Right ventricle myocardium inferior (tissue), 1 donor: ENCODE data around the gene TOM1L2. TPM values are rescaled to one million over a fixed set of nuclear protein-coding genes. Genes with fewer than 3 reads are reported as not detected.

ENCODE experiments used
- ATAC-seq: fragments of 200-7000 bp; cut with Tn5 transposase; one replicate; pipeline ENCODE4 v1.9.1; 2020; ENCODE audit warnings: mild to moderate bottlenecking, moderate library complexity
- DNase-seq: peaks from one replicate; pipeline ENCODE4 v3.0.0; 2021; ENCODE audit errors: missing footprints
- intact Hi-C: fragments of 100-400 bp; cut with DNase I; formaldehyde crosslinking; loops from one replicate; pipeline ENCODE4 v1.11.0; 2022
- total RNA-seq: library from RNA; stranded (reverse); fragmentation: NEBNext Ultra II Directional; extraction: Animal tissue kit (Norgen Biotek cat#: 25700); gene quantifications from one replicate; pipeline ENCODE4 v1.2.1, GENCODE V29; 2021
- donor health status: DM: no; HTN: yes; CAD: no; lungs with severe emphysema.

The TOM1L2 gene
- total RNA-seq, 1 donor from 2014 or later, result 246 TPM

GRCh38 chr17:17871913-17872312 lies 100.3 kb downstream of the TOM1L2 start:
- ATAC-seq, result no peak
- intact Hi-C loops, result no loop called here
- DNase-seq, result no peak

GRCh38 chr17:17870247-17870646 lies 102.0 kb downstream of the TOM1L2 start:
- DNase-seq (no peak), ATAC-seq (no peak)
- intact Hi-C loops, result no loop called here

GRCh38 chr17:17868641-17869522 lies 103.3 kb downstream of the TOM1L2 start:
- DNase-seq, result no peak

GRCh38 chr17:17866897-17867296 lies 105.3 kb downstream of the TOM1L2 start:
- ATAC-seq (no peak), DNase-seq (no peak)
- intact Hi-C loops, result no loop called here

More at GRCh38 chr17:17868641-17869522, 103.3 kb downstream of the TOM1L2 start:
- peak; percentile 58 for ATAC-seq
- intact Hi-C loops, result no loop called here

GRCh38 chr17:17866425-17866824 lies 105.8 kb downstream of the TOM1L2 start:
- DNase-seq, result no peak
- ATAC-seq, result no peak
- intact Hi-C loops, result no loop called here

- intact Hi-C loops, result no loop called here
- ATAC-seq, result no peak
- no peak for DNase-seq
Measured at GRCh38 chr17:17865035-17865434, 107.2 kb downstream of the TOM1L2 start.

- DNase-seq (no peak), ATAC-seq (no peak)
- intact Hi-C loops, result loop anchor here (1.0 kb wide), 2 partner anchors 48 to 179 kb away; partner anchors contain the start of gene RAI1
Measured at GRCh38 chr17:17860766-17861107, 111.5 kb downstream of the TOM1L2 start.

- DNase-seq (peak; percentile 85), ATAC-seq (peak; percentile 95)
- intact Hi-C loops, result loop anchor here (1.0 kb wide), 2 partner anchors 48 to 179 kb away; partner anchors contain the start of gene RAI1
Measured at GRCh38 chr17:17859909-17860765, 112.1 kb downstream of the TOM1L2 start.

GRCh38 chr17:17857496-17857895 lies 114.7 kb downstream of the TOM1L2 start:
- ATAC-seq (no peak), DNase-seq (no peak)
- intact Hi-C loops, result no loop called here

- DNase-seq, result no peak
- no peak for ATAC-seq
- intact Hi-C loops, result no loop called here
Measured at GRCh38 chr17:17856386-17856785, 115.8 kb downstream of the TOM1L2 start.

GRCh38 chr17:17855976-17856375 lies 116.2 kb downstream of the TOM1L2 start:
- DNase-seq (no peak), ATAC-seq (no peak)
- intact Hi-C loops, result no loop called here

GRCh38 chr17:17853811-17854447 lies 118.3 kb downstream of the TOM1L2 start:
- ATAC-seq (no peak), DNase-seq (no peak)
- intact Hi-C loops, result no loop called here

GRCh38 chr17:17852930-17853329 lies 119.3 kb downstream of the TOM1L2 start:
- intact Hi-C loops, result no loop called here
- ATAC-seq, result no peak

GRCh38 chr17:17851103-17852002 lies 120.8 kb downstream of the TOM1L2 start:
- ATAC-seq (peak; percentile 15), DNase-seq (no peak)
- intact Hi-C loops, result no loop called here

More at GRCh38 chr17:17852930-17853329, 119.3 kb downstream of the TOM1L2 start:
- no peak for DNase-seq

GRCh38 chr17:17849845-17850373 lies 122.3 kb downstream of the TOM1L2 start:
- ATAC-seq (peak; percentile 61), DNase-seq (no peak)
- intact Hi-C loops, result no loop called here

GRCh38 chr17:17849147-17849820 lies 122.9 kb downstream of the TOM1L2 start:
- intact Hi-C loops, result no loop called here
- peak; percentile 82 for DNase-seq
- ATAC-seq, result peak; percentile 59

GRCh38 chr17:17848311-17849082 lies 123.7 kb downstream of the TOM1L2 start:
- intact Hi-C loops, result no loop called here
- no peak for DNase-seq
- ATAC-seq, result no peak
